Esophagus (tissue), 2 donors: Measurements from ENCODE around the gene ZNF768. TPM values are rescaled to one million over a fixed set of nuclear protein-coding genes. Genes with fewer than 3 reads are reported as not detected.

Source experiments
- H3K27ac ChIP-seq, 2 donors: one replicate each; pipeline ENCODE4 v1.5.1; 2013; ENCODE audit warnings: low read depth in 2 of 2, mild to moderate bottlenecking in 2 of 2, inconsistent platforms in 1 of 2, low read length in 1 of 2, moderate library complexity in 1 of 2
- H3K27me3 ChIP-seq, 2 donors: one replicate each; pipeline ENCODE4 v1.6.1; 2013; ENCODE audit warnings: low read length in 2 of 2, control low read depth in 1 of 2, mild to moderate bottlenecking in 1 of 2; ENCODE audit not compliant: insufficient read depth in 2 of 2, control insufficient read depth in 1 of 2
- H3K36me3 ChIP-seq, 2 donors: one replicate each; pipeline ENCODE4 v1.6.1; 2013; ENCODE audit warnings: low read length in 1 of 2; ENCODE audit not compliant: control insufficient read depth in 2 of 2, insufficient read depth in 2 of 2
- H3K4me1 ChIP-seq, 2 donors: one replicate each; pipeline ENCODE4 v1.6.1; 2013; ENCODE audit warnings: low read length in 1 of 2; ENCODE audit not compliant: control insufficient read depth in 2 of 2, insufficient read depth in 2 of 2
- H3K4me3 ChIP-seq, 2 donors: one replicate each; pipeline ENCODE4 v1.5.1; 2013; ENCODE audit warnings: low read length in 2 of 2, mild to moderate bottlenecking in 2 of 2, low read depth in 1 of 2, moderate library complexity in 1 of 2
- H3K9me3 ChIP-seq, 2 donors: one replicate each; pipeline ENCODE4 v1.6.1; 2013; ENCODE audit warnings: mild to moderate bottlenecking in 2 of 2, low read depth in 1 of 2, low read length in 1 of 2, moderate library complexity in 1 of 2; ENCODE audit not compliant: control insufficient read depth in 2 of 2, insufficient read depth in 1 of 2
- WGBS, 2 donors: extraction: QIAGEN DNeasy Blood & Tissue Kit; methylation state at CpG; one replicate each; pipeline ENCODE4 v1.1.7; 2013; 5-methylcytosine and 5-hydroxymethylcytosine counted together
- polyA plus RNA-seq, 2 donors: library from polyadenylated mRNA; stranded (reverse); fragments of 200-250 nt; gene quantifications; one replicate each; pipeline ENCODE4 v1.2.3, GENCODE V29; 2013
- donor health status: healthy with polysubstance abuse.
- donor health status: Bipolar disorder and iron deficiency.

ZNF768 gene
- polyA plus RNA-seq, 2 donors: 15.2 to 29.4 TPM

DNA sequence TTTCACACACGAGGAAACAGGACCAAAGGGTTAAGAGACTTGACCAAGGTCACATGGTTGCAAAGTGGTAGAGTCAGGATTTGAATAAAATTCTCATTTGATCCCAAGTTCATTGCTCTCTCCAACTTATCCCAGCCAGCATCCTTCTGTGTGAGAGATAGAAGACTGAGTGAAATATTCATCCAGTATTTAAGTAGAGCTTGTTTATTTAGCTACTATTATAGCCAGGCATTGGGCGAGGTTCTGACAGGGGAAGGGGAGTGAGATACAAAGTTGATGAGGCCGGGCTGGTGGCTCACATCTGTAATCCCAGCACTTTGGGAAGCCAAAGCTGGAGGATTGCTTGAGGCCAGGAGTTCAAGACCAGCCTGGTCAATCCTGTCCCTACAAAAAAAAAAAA is 49.4 kb downstream of the ZNF768 start:
- Histone ChIP-seq H3K4me1 (no peaks in the 10 kb centered on the region), H3K27me3 (no peaks in the 10 kb centered on the region), H3K36me3 (no peaks in the 10 kb centered on the region), H3K4me3 (no peak overlapping the region), H3K27ac (no peak overlapping the region), H3K9me3 (no peaks in the 10 kb centered on the region)
- 66 to 67% methylated on average over 3 of the region's 3 CpGs for WGBS, 2 donors

DNA sequence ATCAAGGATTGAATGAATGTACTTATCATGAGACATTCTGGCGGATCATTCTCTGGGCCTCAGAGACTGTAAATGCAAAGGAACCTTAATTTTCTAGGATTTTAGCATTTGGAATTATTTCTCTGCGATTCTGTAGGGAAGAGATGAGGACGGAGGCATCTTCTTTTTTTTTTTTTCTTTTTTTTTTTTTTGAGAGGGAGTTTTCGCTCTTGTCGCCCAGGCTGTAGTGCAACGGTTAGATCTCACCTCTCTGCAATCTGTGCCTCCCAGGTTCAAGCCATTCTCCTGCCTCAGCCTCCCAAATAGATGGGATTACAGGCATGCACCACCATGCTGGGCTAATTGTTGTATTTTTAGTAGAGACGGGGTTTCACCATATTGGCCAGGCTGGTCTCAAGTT is 51.7 kb downstream of the ZNF768 start:
- Histone ChIP-seq H3K36me3 (no peaks in the 10 kb centered on the region), H3K4me3 (peak overlapping the region; percentile 13 to 36), H3K4me1 (no peaks in the 10 kb centered on the region), H3K27me3 (no peaks in the 10 kb centered on the region), H3K9me3 (no peaks in the 10 kb centered on the region), H3K27ac (no peak overlapping the region)
- WGBS, 2 donors: 82 to 83% methylated on average over 7 of the region's 7 CpGs

DNA sequence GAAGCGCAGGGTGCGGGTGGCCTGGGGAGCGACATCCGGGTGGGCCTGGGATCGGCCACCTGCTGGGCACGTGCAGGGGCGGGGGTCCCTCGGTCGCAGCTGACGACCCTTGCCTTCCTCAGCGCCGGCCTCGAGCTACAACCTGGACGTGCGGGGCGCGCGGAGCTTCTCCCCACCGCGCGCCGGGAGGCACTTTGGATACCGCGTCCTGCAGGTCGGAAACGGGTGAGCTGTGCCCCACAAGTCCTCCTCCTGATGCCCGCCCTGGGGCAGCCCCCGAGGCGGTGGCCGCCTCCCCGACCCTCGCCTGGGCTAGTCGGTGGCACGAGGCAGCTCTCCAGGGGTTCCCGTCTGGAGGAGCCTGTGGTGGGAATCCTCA is 52.3 kb downstream of the ZNF768 start:
- WGBS, 2 donors: 25 to 42% methylated on average over 35 of the region's 35 CpGs
- no peaks in the 10 kb centered on the region for H3K4me1 ChIP-seq
- no peaks in the 10 kb centered on the region for H3K9me3 ChIP-seq
- H3K36me3 ChIP-seq: no peaks in the 10 kb centered on the region
- H3K4me3 ChIP-seq: peak overlapping the region; percentile 13 to 36
- H3K27me3 ChIP-seq: no peaks in the 10 kb centered on the region
- H3K27ac ChIP-seq: peak overlapping the region in 1 of 2 donors; percentile 22

Other genes with a start within 250 kb of the ZNF768 start
- gene CD2BP2, start 171.3 kb downstream of the ZNF768 start, polyA plus RNA-seq: 10 to 100 TPM; 25.2 to 34.3 TPM
- 10 to 100 TPM; 19.8 to 27.5 TPM for gene TBC1D10B, start 156.1 kb downstream of the ZNF768 start, polyA plus RNA-seq
- 1 to 10 TPM; 1.3 to 2.1 TPM for gene MYL11, start 151.8 kb downstream of the ZNF768 start, polyA plus RNA-seq
- 1 to 10 TPM; 3.5 to 6.8 TPM for gene SEPTIN1, start 144.0 kb downstream of the ZNF768 start, polyA plus RNA-seq
- gene ZNF48, start 131.1 kb downstream of the ZNF768 start, polyA plus RNA-seq: 1 to 10 TPM; 1.4 to 2.6 TPM
- gene ZNF771, start 119.0 kb downstream of the ZNF768 start, polyA plus RNA-seq: 1 to 10 TPM; 2.2 to 4.7 TPM
- gene DCTPP1, start 96.5 kb downstream of the ZNF768 start, polyA plus RNA-seq: 10 to 100 TPM in 1 of 2 donors, 1 to 10 TPM in 1; 9.5 to 32.6 TPM
- 10 to 100 TPM; 11.8 to 21.5 TPM for gene SEPHS2, start 80.7 kb downstream of the ZNF768 start, polyA plus RNA-seq
- gene ITGAL, start 53.8 kb downstream of the ZNF768 start, polyA plus RNA-seq: 1 to 10 TPM; 2.2 to 2.5 TPM
- 1 to 10 TPM; 4.4 to 4.5 TPM for gene ZNF747, start 8.3 kb upstream of the ZNF768 start, polyA plus RNA-seq
- 1 to 10 TPM; 2.7 to 3.1 TPM for gene ZNF764, start 31.8 kb upstream of the ZNF768 start, polyA plus RNA-seq
- gene ZNF688, start 45.1 kb upstream of the ZNF768 start, polyA plus RNA-seq: 10 to 100 TPM in 1 of 2 donors, 1 to 10 TPM in 1; 8.4 to 16.3 TPM
- gene ZNF785, start 59.1 kb upstream of the ZNF768 start, polyA plus RNA-seq: 1 to 10 TPM; 3.2 to 5.9 TPM
- gene ZNF689, start 83.8 kb upstream of the ZNF768 start, polyA plus RNA-seq: 1 to 10 TPM; 1.3 to 2.0 TPM
- gene PRR14, start 124.4 kb upstream of the ZNF768 start, polyA plus RNA-seq: 10 to 100 TPM; 26.8 to 51.8 TPM
- 10 to 100 TPM; 43.5 to 84.8 TPM for gene FBRS, start 131.9 kb upstream of the ZNF768 start, polyA plus RNA-seq
- gene SRCAP, start 172.6 kb upstream of the ZNF768 start, polyA plus RNA-seq: 10 to 100 TPM in 1 of 2 donors, 1 to 10 TPM in 1; 4.9 to 20.9 TPM
- gene PHKG2, start 221.9 kb upstream of the ZNF768 start, polyA plus RNA-seq: 10 to 100 TPM; 23.2 to 34.8 TPM
- gene CFAP119, start 235.5 kb upstream of the ZNF768 start, polyA plus RNA-seq: 1 to 10 TPM; 3.5 to 6.2 TPM
- gene RNF40, start 235.8 kb upstream of the ZNF768 start, polyA plus RNA-seq: 10 to 100 TPM; 39.9 to 64.1 TPM